Thyroid gland (tissue), 4 donors: ENCODE measurements around the gene HPDL.

ENCODE experiments used
- CTCF ChIP-seq, 6 experiments: fragments of 200-600 bp in 3 of 6; fragments of 450-650 bp in 3 of 6; sonication (generic) in 3 of 6; IDR thresholded peaks; one replicate each; pipeline ENCODE4 v1.5.1; 2016 to 2019; ENCODE audit warnings: antibody characterized with exemption in 6 of 6, mild to moderate bottlenecking in 2 of 6, inconsistent platforms in 1 of 6, moderate library complexity in 1 of 6
- POLR2A ChIP-seq, 2 donors: fragments of 450-650 bp; IDR thresholded peaks; one replicate each; pipeline ENCODE4 v1.6.1; 2017; ENCODE audit warnings: antibody characterized with exemption in 2 of 2, mild to moderate bottlenecking in 2 of 2, moderate library complexity in 1 of 2

GRCh38 chr1:45359882-45360513 is 33.3 kb downstream of the HPDL start:
- TF ChIP-seq CTCF (IDR thresholded peaks at IDR 0.05) = peak; percentile 21 to 77 (median 70)
- no peak for TF ChIP-seq POLR2A (IDR thresholded peaks at IDR 0.05)
